Nephron progenitor cell (in vitro differentiated cells): ENCODE results near the gene SEPTIN8.
"Not testable (repeated sequence)": the region's sequence is repeated elsewhere in the genome, so short reads cannot be mapped to it uniquely, and the experiment has no call there.

ENCODE experiments used
- DNase-seq: peaks from one replicate; pipeline ENCODE4 v3.0.0; 2021
- H3K27ac Mint-ChIP-seq: 2 replicates; pipeline ENCODE4 v1.8.0; 2021; ENCODE audit warnings: mild to moderate bottlenecking, moderate library complexity, mixed read lengths
- H3K27me3 Mint-ChIP-seq: 2 replicates; pipeline ENCODE4 v1.8.0; 2021; ENCODE audit warnings: mild to moderate bottlenecking, low read depth, mixed read lengths; ENCODE audit not compliant: poor library complexity
- H3K36me3 Mint-ChIP-seq: 2 replicates; pipeline ENCODE4 v1.8.0; 2021; ENCODE audit warnings: low read depth, mixed read lengths
- H3K4me1 Mint-ChIP-seq: 2 replicates; pipeline ENCODE4 v1.8.0; 2021; ENCODE audit warnings: mixed read lengths
- H3K4me3 Mint-ChIP-seq: 2 replicates; pipeline ENCODE4 v1.8.0; 2021; ENCODE audit warnings: mild to moderate bottlenecking, moderate library complexity, mixed read lengths
- H3K9me3 Mint-ChIP-seq: 2 replicates; pipeline ENCODE4 v1.8.0; 2021; ENCODE audit warnings: mild to moderate bottlenecking, moderate library complexity, mixed read lengths
- CTCF ChIP-seq: fragments of 200-600 bp; sonication (generic); IDR thresholded peaks from 2 replicates; pipeline ENCODE4 v1.5.0; 2021; ENCODE audit warnings: antibody characterized with exemption

Gene SEPTIN8

GRCh38 chr5:132808866-132809265, 31.8 kb upstream of the SEPTIN8 start:
- peaks cover 16% of the 10 kb centered on the region for H3K4me1 Mint-ChIP-seq
- no peak for DNase-seq
- no peak for TF ChIP-seq CTCF
- H3K9me3 Mint-ChIP-seq: peaks cover 10% of the 10 kb centered on the region
- no peak overlapping the region for H3K27ac Mint-ChIP-seq
- H3K36me3 Mint-ChIP-seq: no peaks in the 10 kb centered on the region
- no peak overlapping the region for H3K4me3 Mint-ChIP-seq
- H3K27me3 Mint-ChIP-seq: peaks cover 64% of the 10 kb centered on the region

DNA sequence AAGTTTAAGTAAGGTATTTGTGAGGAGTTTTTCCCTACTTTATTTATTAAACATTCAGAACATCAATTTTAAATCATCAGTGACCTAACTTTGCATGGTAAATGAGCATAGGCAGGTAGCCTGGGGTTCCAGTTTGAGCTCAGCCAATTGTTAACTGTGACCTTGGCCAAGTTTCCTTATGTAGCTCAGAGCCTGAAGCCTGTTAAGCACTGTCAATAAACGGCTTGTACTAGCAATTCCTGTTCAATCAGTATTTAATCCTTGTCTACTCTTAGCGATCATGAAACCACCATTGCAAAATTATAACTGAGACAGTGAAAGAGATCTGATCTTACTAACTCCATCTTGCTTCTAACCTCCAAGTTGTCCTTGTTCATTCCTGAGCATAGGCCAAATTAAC, 31.4 kb upstream of the SEPTIN8 start:
- TF ChIP-seq CTCF: no peak
- Mint-ChIP-seq H3K9me3 (peaks cover 10% of the 10 kb centered on the region), H3K4me3 (no peak overlapping the region), H3K27ac (no peak overlapping the region), H3K36me3 (no peaks in the 10 kb centered on the region), H3K4me1 (peaks cover 16% of the 10 kb centered on the region), H3K27me3 (peaks cover 68% of the 10 kb centered on the region)
- DNase-seq: no peak

GRCh38 chr5:132807163-132807838, 30.3 kb upstream of the SEPTIN8 start:
- peaks cover 64% of the 10 kb centered on the region for H3K27me3 Mint-ChIP-seq
- peak; percentile 47 for DNase-seq
- H3K36me3 Mint-ChIP-seq: no peaks in the 10 kb centered on the region
- TF ChIP-seq CTCF: no peak
- peak overlapping the region; percentile 2 for H3K4me3 Mint-ChIP-seq
- H3K27ac Mint-ChIP-seq: no peak overlapping the region
- H3K9me3 Mint-ChIP-seq: peaks cover 10% of the 10 kb centered on the region
- H3K4me1 Mint-ChIP-seq: peaks cover 10% of the 10 kb centered on the region

DNA sequence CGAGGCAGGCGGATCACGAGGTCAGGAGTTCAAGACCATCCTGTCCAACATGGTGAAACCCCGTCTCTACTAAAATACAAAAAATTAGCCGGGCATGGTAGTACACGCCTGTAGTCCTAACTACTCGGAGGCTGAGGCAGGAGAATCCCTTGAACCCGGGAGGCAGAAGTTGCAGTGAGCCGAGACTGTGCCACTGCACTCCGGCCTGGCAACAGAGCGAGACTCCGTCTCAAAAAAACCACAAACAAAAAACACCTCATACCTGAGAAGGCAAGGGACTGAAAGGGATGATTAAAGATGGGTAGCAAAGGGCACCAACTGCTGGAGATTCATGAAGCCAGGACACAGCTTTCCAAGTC, 29.7 kb upstream of the SEPTIN8 start:
- Mint-ChIP-seq H3K27me3 (peaks cover 60% of the 10 kb centered on the region), H3K4me1 (peaks cover 13% of the 10 kb centered on the region)
- H3K4me3 Mint-ChIP-seq, H3K9me3 Mint-ChIP-seq, H3K27ac Mint-ChIP-seq, H3K36me3 Mint-ChIP-seq, DNase-seq: not testable (repeated sequence)

DNA sequence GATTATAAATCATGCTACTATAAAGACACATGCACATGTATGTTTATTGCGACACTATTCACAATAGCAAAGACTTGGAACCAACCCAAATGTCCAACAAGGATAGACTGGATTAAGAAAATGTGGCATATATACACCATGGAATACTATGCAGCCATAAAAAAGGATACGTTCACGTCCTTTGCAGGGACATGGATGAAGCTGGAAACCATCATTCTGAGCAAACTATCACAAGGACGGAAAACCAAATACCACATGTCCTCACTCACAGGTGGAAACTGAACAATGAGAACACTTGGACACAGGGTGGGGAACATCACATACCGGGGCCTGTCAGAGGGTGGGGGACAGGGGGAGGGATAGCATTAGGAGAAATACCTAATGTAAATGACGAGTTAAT, 28.8 kb upstream of the SEPTIN8 start:
- not testable (repeated sequence) for H3K36me3 Mint-ChIP-seq, H3K9me3 Mint-ChIP-seq, H3K4me3 Mint-ChIP-seq, DNase-seq, H3K27ac Mint-ChIP-seq
- H3K4me1 Mint-ChIP-seq: peaks cover 19% of the 10 kb centered on the region
- peaks cover 51% of the 10 kb centered on the region for H3K27me3 Mint-ChIP-seq

DNA sequence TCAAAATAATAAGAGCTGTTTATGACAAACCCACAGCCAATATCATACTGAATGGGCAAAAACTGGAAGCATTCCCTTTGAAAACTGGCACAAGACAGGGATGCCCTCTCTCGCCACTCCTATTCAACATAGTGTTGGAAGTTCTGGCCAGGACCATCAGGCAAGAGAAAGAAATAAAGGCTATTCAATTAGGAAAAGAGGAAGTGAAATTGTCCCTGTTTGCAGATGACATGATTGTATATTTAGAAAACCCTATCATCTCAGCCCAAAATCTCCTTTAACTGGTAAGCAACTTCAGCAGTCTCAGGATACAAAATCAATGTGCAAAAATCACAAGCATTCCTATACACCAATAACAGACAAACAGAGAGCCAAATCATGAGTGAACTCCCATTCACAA, 27.2 kb upstream of the SEPTIN8 start:
- H3K36me3 Mint-ChIP-seq, H3K27ac Mint-ChIP-seq, H3K4me3 Mint-ChIP-seq, H3K9me3 Mint-ChIP-seq, DNase-seq: not testable (repeated sequence)
- Mint-ChIP-seq H3K27me3 (peaks cover 46% of the 10 kb centered on the region), H3K4me1 (peaks cover 24% of the 10 kb centered on the region)

DNA sequence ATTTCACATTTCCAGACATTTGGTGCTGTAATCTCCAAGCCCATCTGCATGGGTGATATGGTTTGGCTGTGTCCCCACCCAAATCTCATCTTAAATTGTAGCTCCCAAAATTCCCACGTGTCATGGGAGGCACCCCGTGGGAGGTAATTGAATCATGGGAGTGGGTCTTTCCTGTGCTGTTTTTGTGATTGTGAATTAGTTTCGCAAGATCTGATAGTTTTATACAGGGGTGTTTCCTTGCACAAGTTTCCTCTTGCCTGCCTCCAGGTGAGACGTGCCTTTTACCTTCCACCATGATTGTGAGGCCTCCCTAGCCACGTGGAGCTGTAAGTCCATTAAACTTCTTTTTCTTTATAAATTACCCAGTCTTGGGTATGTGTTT, 25.6 kb upstream of the SEPTIN8 start:
- not testable (repeated sequence) for DNase-seq, H3K4me3 Mint-ChIP-seq, H3K9me3 Mint-ChIP-seq, H3K36me3 Mint-ChIP-seq, H3K27ac Mint-ChIP-seq
- Mint-ChIP-seq H3K4me1 (peaks cover 24% of the 10 kb centered on the region), H3K27me3 (peaks cover 41% of the 10 kb centered on the region)

DNA sequence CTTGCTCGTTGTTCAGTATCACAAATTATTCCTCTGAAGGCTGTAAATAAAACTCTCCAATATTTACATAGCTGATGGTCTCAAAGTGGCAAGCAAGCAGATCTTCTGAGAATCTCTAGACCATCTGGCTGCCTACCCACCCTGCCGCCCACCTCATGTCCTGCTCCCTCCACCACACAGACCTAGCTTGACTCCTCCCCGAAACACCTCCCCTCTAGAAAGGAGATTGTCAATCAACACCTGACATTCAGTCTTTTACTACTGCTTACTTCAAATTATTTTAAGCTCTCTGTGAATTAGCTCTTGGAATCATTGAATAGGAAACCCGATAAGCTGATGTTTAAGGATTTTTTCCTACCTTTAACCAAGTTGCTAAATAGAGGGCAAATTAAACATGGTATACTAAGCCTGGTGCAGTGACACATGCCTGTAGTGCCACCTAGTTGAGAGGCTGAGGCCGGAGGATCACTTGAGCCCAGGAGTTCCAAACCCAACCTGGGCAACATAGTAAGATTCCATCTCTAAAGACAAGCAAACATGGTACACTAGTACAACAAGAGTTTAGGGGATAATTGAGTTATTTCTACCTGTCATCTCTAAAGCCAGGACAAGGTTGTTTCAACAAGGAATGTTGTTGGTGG, 25.1 kb upstream of the SEPTIN8 start:
- H3K36me3 Mint-ChIP-seq: no peaks in the 10 kb centered on the region
- H3K9me3 Mint-ChIP-seq: peaks cover 10% of the 10 kb centered on the region
- no peak overlapping the region for H3K4me3 Mint-ChIP-seq
- no peak overlapping the region for H3K27ac Mint-ChIP-seq
- H3K4me1 Mint-ChIP-seq: peaks cover 19% of the 10 kb centered on the region
- H3K27me3 Mint-ChIP-seq: peaks cover 42% of the 10 kb centered on the region
- no peak for TF ChIP-seq CTCF
- no peak for DNase-seq
